ENCODE results near the gene CLDN15.

GRCh38 chr7:101208794-101209193 is 28.8 kb downstream of the CLDN15 start:
- TF ChIP-seq CTCF (IDR thresholded peaks at IDR 0.05) (no peak), POLR2A (IDR thresholded peaks at IDR 0.05) (no peak)

All from testis (tissue), 2 donors.